OCI-LY3 (cell line): ENCODE results near the gene NINL.

Experiments
- CTCF ChIP-seq: fragments of 200-600, 300-600 bp; sonication (generic); IDR thresholded peaks from 2 replicates; pipeline ENCODE4 v1.5.1; 2014; ENCODE audit warnings: antibody characterized with exemption, low read length, low read depth
- EZH2phosphoT487 ChIP-seq: fragments of 200-600 bp; shearing (Covaris generic); IDR thresholded peaks from 2 replicates; pipeline ENCODE4 v1.6.1; 2018; ENCODE audit warnings: antibody characterized with exemption, mixed run types, low read depth

- no peak for TF ChIP-seq CTCF
- no peak for TF ChIP-seq EZH2phosphoT487
Measured at GRCh38 chr20:25586877-25587276, 1.5 kb upstream of the NINL start.
